ENCODE data around the gene ZRANB2. TPM values are rescaled to one million over a fixed set of nuclear protein-coding genes. Genes with fewer than 3 reads are reported as not detected.

The ZRANB2 gene
- total and polyA plus RNA-seq, 2 donors = 53.6 to 162 TPM

DNA sequence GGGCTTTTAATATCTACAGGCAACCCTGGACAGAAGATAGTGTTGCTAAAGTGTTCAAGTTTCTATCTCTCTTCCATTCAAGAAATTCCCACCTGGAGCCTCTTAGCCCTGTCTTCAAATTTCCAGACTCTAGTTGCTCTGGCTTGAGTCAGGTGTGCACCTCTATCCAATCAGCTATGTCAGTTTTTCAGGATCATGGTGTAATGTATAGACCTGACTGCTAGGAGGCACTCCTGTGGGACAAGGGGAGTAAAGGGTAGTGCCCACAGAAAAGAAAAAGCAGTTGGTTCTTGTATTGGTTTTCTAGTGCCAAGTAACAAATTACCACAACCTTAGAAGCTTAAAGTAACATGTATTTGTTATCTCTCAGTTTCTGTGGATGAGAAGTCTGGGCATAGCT is 6.2 kb upstream of the ZRANB2 start:
- Histone ChIP-seq H3K4me3 (ENCODE audit: low read depth, low read length) (no peak overlapping the region), H3K36me3 (ENCODE audit: insufficient read depth) (no peaks in the 10 kb centered on the region), H3K4me1 (ENCODE audit: insufficient read depth) (no peaks in the 10 kb centered on the region), H3K27ac (ENCODE audit: low read depth) (no peak overlapping the region)
- no peak for DNase-seq (ENCODE audit: extremely low spot score)

DNA sequence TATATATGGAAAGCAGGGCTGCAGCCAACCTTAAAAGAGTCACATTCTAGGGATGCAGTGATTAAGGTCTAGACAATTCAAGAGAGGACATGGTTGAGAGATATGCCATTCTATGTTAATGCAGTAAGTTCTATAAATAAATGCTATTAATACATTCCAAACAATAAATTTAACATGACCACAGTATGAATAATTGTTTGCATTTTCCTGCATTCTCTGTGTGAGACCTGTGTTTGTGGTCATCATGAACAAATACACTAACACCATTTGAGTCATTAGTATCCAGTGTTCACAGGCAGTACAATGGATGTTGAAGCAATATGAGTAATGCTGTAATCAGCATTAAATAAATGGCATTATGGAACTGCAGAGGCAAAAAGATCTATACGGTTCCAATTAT is 5.5 kb upstream of the ZRANB2 start:
- 91% methylated on average over 1 of the region's 1 CpG for WGBS
- no peak for DNase-seq (ENCODE audit: extremely low spot score)
- Histone ChIP-seq H3K4me1 (ENCODE audit: insufficient read depth) (no peaks in the 10 kb centered on the region), H3K36me3 (ENCODE audit: insufficient read depth) (no peaks in the 10 kb centered on the region), H3K4me3 (ENCODE audit: low read depth, low read length) (no peak overlapping the region), H3K27ac (ENCODE audit: low read depth) (no peak overlapping the region)

DNA sequence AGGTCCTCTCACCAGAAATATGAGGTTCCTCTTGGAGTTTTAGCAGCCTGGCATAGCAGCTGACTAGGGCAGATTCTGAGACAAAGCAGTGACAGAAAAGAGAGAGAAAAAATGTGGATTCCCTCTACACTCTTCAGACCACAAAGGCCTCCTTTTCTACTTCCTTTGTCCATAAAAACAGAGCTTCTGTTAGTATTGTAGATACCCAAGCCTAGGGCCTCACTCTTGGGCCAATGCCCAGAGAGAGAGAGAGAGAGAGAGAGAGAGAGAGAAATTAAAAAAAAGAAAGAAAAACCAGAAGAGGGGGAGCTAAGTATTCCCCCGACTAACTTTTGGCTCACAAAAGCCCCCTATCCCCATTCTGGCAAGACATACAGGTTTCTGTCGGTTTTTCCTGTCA is 2.4 kb upstream of the ZRANB2 start:
- H3K27ac ChIP-seq (ENCODE audit: low read depth) = no peak overlapping the region
- 44% methylated on average over 2 of the region's 2 CpGs for WGBS
- DNase-seq (ENCODE audit: extremely low spot score) = no peak
- no peak overlapping the region for H3K4me3 ChIP-seq (ENCODE audit: low read depth, low read length)
- H3K4me1 ChIP-seq (ENCODE audit: insufficient read depth) = no peaks in the 10 kb centered on the region
- H3K36me3 ChIP-seq (ENCODE audit: insufficient read depth) = no peaks in the 10 kb centered on the region

DNA sequence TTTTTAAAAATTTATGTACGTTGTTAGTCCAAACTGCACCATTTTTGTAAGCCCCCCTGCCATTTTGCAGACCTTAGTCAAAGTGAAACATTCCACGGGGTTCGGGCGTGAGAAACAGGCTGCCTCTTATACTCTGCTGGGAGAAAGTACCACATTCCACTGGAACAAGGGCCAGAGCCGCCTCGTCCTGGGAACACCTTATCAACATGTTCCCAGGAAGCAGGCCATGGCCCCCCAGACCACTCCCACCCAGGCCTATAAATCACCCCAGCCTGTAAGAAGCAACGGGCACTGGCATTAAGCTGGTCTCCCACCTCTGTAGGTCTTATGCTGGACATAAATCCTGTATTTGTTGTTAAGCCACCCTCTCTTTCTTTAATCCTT is 854 bp upstream of the ZRANB2 start:
- no peaks in the 10 kb centered on the region for H3K4me1 ChIP-seq (ENCODE audit: insufficient read depth)
- peak overlapping the region; percentile 93 for H3K4me3 ChIP-seq (ENCODE audit: low read depth, low read length)
- WGBS = 74% methylated on average over 7 of the region's 7 CpGs
- peaks cover 2% of the 10 kb centered on the region for H3K36me3 ChIP-seq (ENCODE audit: insufficient read depth)
- H3K27ac ChIP-seq (ENCODE audit: low read depth) = no peak overlapping the region
- no peak for DNase-seq (ENCODE audit: extremely low spot score)

DNA sequence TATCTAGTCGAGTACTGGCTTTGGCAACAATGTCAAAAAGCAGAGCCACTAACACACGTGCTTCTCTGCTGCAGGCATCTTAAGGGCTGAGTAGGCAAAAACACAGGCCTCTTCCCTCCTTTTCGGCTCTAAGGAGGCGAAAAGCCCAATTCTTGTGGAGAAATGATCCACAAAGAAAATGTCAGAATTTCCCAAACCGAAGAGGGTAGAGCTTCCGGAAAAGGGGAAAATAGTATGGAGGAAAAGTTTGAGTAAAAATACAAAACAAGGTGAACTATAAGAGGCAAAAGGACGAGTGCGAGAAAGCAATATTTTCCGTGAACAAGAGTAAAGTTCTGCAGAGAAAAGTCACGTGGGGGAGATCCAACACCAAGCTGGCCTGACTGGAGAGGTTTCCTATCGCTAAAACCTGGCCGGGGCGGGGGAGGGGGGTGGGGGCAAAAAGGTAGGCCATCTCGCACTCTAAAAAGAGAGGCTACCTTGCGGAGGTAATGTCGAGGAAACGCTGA is 551 bp downstream of the ZRANB2 start:
- Histone ChIP-seq H3K4me3 (ENCODE audit: low read depth, low read length) (peak overlapping the region; percentile 93), H3K4me1 (ENCODE audit: insufficient read depth) (no peaks in the 10 kb centered on the region), H3K36me3 (ENCODE audit: insufficient read depth) (peaks cover 6% of the 10 kb centered on the region), H3K27ac (ENCODE audit: low read depth) (no peak overlapping the region)
- under 1% methylated on average over 17 of the region's 17 CpGs for WGBS
- DNase-seq (ENCODE audit: extremely low spot score) = no peak

DNA sequence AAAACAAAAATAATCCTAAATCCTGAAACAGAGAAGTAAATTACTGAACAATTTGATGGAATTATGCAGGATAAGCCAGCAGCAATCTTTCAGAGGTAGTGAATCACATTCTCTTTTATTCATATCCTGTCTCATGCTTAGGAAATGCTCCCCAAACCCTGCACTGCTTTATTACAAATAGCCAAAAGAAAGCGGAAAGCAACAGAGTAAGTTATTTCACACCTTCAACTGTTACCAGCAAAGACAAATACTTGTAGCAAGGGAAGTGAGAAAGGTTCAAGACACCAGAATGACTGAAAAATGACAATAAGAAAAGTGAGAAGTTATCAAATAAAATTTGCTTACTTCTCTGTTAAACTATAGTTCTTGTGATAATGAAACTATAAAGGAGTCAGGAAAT is 6.2 kb downstream of the ZRANB2 start:
- WGBS = 91% methylated on average over 1 of the region's 1 CpG
- H3K4me1 ChIP-seq (ENCODE audit: insufficient read depth) = no peaks in the 10 kb centered on the region
- no peak for DNase-seq (ENCODE audit: extremely low spot score)
- H3K36me3 ChIP-seq (ENCODE audit: insufficient read depth) = peaks cover 6% of the 10 kb centered on the region
- H3K27ac ChIP-seq (ENCODE audit: low read depth) = no peak overlapping the region
- H3K4me3 ChIP-seq (ENCODE audit: low read depth, low read length) = no peak overlapping the region

DNA sequence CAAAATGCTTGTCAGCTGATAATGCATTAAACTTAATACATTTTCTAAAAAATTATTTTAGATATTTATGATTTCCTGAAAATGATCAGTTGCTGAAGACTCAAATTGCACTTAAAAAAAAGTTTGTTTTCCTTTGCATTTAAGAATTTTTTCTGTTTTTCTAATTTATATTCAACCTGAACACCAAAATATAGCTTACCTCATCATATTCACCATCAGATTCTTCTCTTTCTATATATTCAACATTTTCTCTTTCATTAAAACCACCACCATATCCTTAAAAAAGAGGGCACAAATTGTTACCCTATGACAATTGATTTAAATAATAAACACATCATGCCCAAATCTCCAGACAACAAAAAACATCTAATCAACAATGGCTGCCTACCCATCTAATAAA is 8.6 kb downstream of the ZRANB2 start:
- DNase-seq (ENCODE audit: extremely low spot score) = no peak
- H3K36me3 ChIP-seq (ENCODE audit: insufficient read depth) = peaks cover 4% of the 10 kb centered on the region
- H3K4me1 ChIP-seq (ENCODE audit: insufficient read depth) = no peaks in the 10 kb centered on the region
- no peak overlapping the region for H3K27ac ChIP-seq (ENCODE audit: low read depth)
- no peak overlapping the region for H3K4me3 ChIP-seq (ENCODE audit: low read depth, low read length)

DNA sequence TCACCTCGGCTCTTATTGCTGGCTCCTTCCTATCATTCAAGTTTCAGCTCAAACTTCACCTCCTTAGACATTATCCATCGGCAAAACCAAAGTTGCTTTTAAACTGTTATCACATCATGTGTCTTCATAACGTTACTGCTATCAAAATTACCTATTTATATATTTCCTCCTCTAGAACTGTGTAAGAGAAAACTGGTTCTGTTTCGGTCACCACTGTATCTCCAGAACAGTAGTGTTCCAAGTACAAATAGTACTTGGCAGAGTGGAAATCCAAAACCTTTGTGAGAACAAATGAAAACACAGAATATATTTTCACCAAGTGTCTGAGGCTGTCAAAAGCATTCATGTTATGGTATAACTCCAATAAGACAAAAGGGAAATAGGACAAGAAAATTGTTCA is 9.1 kb downstream of the ZRANB2 start:
- peaks cover 4% of the 10 kb centered on the region for H3K36me3 ChIP-seq (ENCODE audit: insufficient read depth)
- WGBS = 88% methylated on average over 4 of the region's 4 CpGs
- no peaks in the 10 kb centered on the region for H3K4me1 ChIP-seq (ENCODE audit: insufficient read depth)
- no peak overlapping the region for H3K4me3 ChIP-seq (ENCODE audit: low read depth, low read length)
- DNase-seq (ENCODE audit: extremely low spot score) = no peak
- no peak overlapping the region for H3K27ac ChIP-seq (ENCODE audit: low read depth)

DNA sequence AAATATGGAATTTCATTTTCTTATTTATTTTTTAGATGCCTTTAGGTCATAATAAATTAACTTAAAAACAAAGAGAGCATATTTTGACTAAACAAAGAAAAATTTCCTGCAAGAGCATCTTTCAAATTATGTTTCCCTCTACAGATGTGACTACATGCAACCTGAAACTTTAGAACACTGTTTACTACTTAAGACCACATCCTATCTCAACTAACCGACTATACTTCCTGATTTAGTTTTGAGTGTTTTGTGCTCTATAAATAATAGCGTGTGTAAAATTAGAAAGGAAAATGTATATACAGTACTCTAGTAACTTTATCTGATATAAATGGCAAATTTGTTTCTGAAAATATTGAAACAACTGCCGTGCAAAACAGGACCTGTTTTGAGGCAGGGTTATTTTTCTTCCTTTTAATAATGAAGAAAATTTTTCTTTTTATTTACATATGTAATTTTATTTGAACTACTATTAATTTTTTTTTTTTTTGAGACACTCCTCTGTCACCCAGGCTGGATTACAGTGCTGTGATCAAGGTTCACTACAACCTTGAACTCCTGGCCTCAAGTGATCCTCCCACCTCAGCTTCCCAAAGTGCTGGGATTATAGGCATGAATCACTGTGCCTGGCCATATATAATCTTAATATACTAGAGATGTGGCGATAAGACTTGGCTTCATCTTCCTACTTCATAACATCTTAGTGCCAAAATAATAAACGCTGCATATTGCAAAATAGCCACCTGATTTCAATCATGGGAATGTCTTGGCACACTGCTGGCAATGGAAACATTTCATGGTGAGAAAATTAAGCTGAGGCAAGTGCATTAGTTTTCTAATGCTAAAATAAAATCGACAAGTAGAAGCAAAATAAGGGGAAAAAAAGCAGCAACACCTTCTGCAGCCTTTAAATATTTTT is 12.3 kb downstream of the ZRANB2 start:
- Histone ChIP-seq H3K4me1 (ENCODE audit: insufficient read depth) (no peaks in the 10 kb centered on the region), H3K36me3 (ENCODE audit: insufficient read depth) (no peaks in the 10 kb centered on the region), H3K4me3 (ENCODE audit: low read depth, low read length) (no peak overlapping the region), H3K27ac (ENCODE audit: low read depth) (no peak overlapping the region)
- DNase-seq (ENCODE audit: extremely low spot score) = no peak
- WGBS = 73% methylated on average over 6 of the region's 6 CpGs

DNA sequence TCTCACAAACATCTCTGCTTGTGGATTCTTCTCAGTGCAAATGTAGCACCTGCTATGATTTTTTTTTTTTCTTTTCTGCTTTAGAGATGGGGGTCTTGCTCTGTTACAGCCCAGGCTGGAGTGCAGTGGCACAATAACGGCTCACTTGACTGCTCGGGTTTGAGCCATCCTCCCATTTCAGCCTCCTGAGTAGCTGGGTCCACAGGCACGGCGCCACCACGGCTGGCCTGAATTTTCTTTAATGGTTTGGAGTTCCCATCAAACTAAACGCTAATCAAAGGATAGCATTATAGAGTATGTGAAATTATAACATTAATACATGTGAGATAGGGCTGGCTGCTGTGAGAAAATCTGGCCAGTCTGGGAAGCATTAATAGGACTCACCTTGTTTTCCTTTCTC is 26.0 kb downstream of the ZRANB2 start:
- 83% methylated on average over 6 of the region's 6 CpGs for WGBS
- no peak overlapping the region for H3K27ac ChIP-seq (ENCODE audit: low read depth)
- H3K4me3 ChIP-seq (ENCODE audit: low read depth, low read length) = no peak overlapping the region
- H3K36me3 ChIP-seq (ENCODE audit: insufficient read depth) = peaks cover 2% of the 10 kb centered on the region
- no peak for DNase-seq (ENCODE audit: extremely low spot score)
- no peaks in the 10 kb centered on the region for H3K4me1 ChIP-seq (ENCODE audit: insufficient read depth)

DNA sequence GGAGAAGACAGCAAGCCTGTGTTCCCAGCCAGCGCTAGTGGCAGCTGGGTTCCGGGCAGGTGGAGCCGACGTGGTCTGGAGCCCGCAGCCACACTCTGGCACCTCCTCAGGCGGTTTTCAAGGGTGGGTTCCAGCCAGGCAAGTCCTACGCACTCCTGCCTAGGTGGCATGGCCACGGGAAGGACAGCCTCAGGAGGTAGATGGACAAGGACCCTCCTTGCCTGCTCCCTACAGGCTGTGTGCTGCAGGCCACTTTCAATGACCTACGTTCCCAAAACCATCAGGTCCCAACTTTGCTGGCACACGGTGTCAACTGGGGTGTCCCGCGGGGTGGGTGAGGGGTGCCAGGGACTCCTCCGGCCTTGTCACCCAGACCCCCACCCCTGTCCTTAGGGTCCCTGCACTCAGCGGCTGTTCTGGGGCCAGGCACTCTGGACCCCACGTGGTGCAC is 26.5 kb downstream of the ZRANB2 start:
- no peaks in the 10 kb centered on the region for H3K4me1 ChIP-seq (ENCODE audit: insufficient read depth)
- no peak overlapping the region for H3K4me3 ChIP-seq (ENCODE audit: low read depth, low read length)
- 83% methylated on average over 15 of the region's 15 CpGs for WGBS
- H3K36me3 ChIP-seq (ENCODE audit: insufficient read depth) = peaks cover 2% of the 10 kb centered on the region
- DNase-seq (ENCODE audit: extremely low spot score) = no peak
- no peak overlapping the region for H3K27ac ChIP-seq (ENCODE audit: low read depth)

DNA sequence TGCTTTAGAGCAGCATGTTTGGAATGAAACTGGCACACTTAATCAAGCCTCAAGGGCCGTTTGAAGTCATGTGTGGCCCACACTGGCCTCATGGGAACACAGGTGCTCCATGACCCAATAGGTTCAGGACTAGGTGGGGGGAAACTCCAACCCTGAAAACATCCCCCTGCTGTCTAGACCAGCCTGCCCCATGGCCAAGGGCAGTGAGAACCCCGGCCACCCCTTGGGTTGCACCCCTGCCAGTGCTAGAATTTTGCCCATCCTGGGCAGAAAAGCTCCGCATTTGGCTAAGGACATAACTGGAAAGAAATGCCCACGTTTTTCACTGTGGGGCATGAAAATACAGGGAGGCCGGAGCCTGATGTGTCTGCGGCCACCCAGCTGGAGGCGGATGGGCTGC is 27.1 kb downstream of the ZRANB2 start:
- H3K36me3 ChIP-seq (ENCODE audit: insufficient read depth) = peaks cover under 1% of the 10 kb centered on the region
- WGBS = 80% methylated on average over 7 of the region's 7 CpGs
- no peak overlapping the region for H3K4me3 ChIP-seq (ENCODE audit: low read depth, low read length)
- H3K27ac ChIP-seq (ENCODE audit: low read depth) = no peak overlapping the region
- H3K4me1 ChIP-seq (ENCODE audit: insufficient read depth) = no peaks in the 10 kb centered on the region
- DNase-seq (ENCODE audit: extremely low spot score) = no peak

DNA sequence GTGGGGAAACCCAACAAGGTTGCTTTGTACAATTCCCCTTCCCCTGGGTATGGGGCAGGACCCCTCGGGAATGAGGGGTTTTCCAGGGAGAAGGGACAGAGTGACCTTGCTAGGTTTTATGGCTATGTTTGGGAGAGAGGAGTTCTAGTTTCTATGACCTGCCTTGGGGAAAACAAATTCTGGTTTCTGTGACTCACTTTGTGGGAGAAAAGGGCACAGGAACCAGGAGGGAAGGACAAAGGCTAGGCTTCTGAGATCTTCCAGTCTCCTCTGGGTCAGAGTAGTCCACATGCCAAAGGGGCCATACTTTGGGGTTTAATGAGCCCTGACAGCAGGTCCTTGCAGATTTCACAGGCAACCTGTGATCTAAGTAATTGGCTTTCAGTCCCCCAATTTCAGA is 27.7 kb downstream of the ZRANB2 start:
- whole genome bisulfite sequencing = 70% methylated on average over 1 of the region's 1 CpG

DNA sequence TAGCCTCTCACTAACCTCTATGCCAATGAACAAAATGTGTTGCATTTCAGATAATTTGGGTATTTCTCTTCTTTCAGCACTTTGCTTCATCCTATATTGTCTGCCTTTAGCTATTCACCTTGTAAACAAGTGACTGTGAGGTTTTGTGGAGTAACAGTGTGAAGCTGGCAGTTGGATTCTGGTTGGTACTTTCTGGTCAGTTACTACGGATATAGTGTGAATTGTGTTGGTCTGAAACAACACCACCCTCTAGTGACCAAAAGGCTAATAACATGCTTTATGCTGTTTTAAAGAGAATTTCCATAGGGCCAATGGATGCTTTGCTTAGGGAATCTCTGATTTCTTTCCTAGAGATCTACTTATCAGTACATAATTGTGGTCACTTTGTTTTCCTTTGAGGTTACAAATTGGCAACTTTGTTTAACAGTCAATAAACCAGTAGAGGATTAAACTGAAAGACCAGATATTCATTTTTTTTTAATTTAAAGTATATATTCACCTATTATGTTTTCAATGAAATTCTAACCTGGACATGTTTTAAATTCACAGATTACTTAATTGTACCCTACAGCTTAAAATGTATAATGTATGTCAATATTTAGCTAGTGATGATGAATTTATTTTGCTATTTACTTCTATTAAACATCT is 30.8 kb downstream of the ZRANB2 start:
- Histone ChIP-seq H3K27ac (ENCODE audit: low read depth) (no peak overlapping the region), H3K4me1 (ENCODE audit: insufficient read depth) (no peaks in the 10 kb centered on the region), H3K4me3 (ENCODE audit: low read depth, low read length) (no peak overlapping the region), H3K36me3 (ENCODE audit: insufficient read depth) (no peaks in the 10 kb centered on the region)
- WGBS = 0% methylated on average over 1 of the region's 1 CpG
- peak; percentile 64 for DNase-seq (ENCODE audit: extremely low spot score)

More for the DNA sequence above, 27.7 kb downstream of the ZRANB2 start:
- Histone ChIP-seq H3K4me1 (ENCODE audit: insufficient read depth) (no peaks in the 10 kb centered on the region), H3K36me3 (ENCODE audit: insufficient read depth) (no peaks in the 10 kb centered on the region), H3K4me3 (ENCODE audit: low read depth, low read length) (no peak overlapping the region), H3K27ac (ENCODE audit: low read depth) (no peak overlapping the region)
- no peak for DNase-seq (ENCODE audit: extremely low spot score)
